Measurements from ENCODE around the gene MTRF1.

MTRF1 gene

GRCh38 chr13:41178040-41178439 lies 85.3 kb downstream of the MTRF1 start:
- TF ChIP-seq ZNF76 (tag by site-specific recombination; IDR thresholded peaks at IDR 0.05; ENCODE audit: borderline replicate concordance, low read depth) (no peak), ZNF645 (tag by site-specific recombination; IDR thresholded peaks at IDR 0.05) (no peak), ZNF830 (tag by site-specific recombination; IDR thresholded peaks at IDR 0.05; ENCODE audit: low read depth) (no peak), ZNF311 (tag by site-specific recombination; IDR thresholded peaks at IDR 0.05; ENCODE audit: borderline replicate concordance) (no peak), ZNF704 (tag by site-specific recombination; IDR thresholded peaks at IDR 0.05) (no peak), KLF8 (tag by site-specific recombination; IDR thresholded peaks at IDR 0.05) (no peak), ZNF600 (tag by site-specific recombination; IDR thresholded peaks at IDR 0.05) (no peak), ZNF544 (tag by site-specific recombination; IDR thresholded peaks at IDR 0.05) (no peak), ZBTB10 (tag by site-specific recombination; IDR thresholded peaks at IDR 0.05) (no peak), ZNF558 (tag by site-specific recombination; IDR thresholded peaks at IDR 0.05) (no peak), ZNF280D (tag by site-specific recombination; IDR thresholded peaks at IDR 0.05) (no peak), ZNF24 (tag by site-specific recombination; IDR thresholded peaks at IDR 0.05) (no peak), ZNF571 (tag by site-specific recombination; IDR thresholded peaks at IDR 0.05) (no peak), ZNF211 (tag by site-specific recombination; IDR thresholded peaks at IDR 0.05; ENCODE audit: low read depth) (no peak), ZNF18 (tag by site-specific recombination; IDR thresholded peaks at IDR 0.05) (no peak), ZNF785 (tag by site-specific recombination; IDR thresholded peaks at IDR 0.05) (no peak), ZNF202 (tag by site-specific recombination; IDR thresholded peaks at IDR 0.05; ENCODE audit: borderline replicate concordance) (no peak), ZNF148 (tag by site-specific recombination; IDR thresholded peaks at IDR 0.05; ENCODE audit: borderline replicate concordance) (no peak)
- H3K9me3 ChIP-seq (ENCODE audit: control insufficient read depth, insufficient read depth, low read depth, low read length), result no peaks in the 10 kb centered on the region
- H3K4me3 ChIP-seq (ENCODE audit: low read depth, low read length), result no peak overlapping the region
- POLR2A ChIA-PET, result no interaction called here
- no peaks in the 10 kb centered on the region for H3K36me3 ChIP-seq (ENCODE audit: control insufficient read depth in 2 of 2, insufficient read depth in 1 of 2, low read length in 2 of 2)
- no peak overlapping the region for H3K27ac ChIP-seq (ENCODE audit: extremely low read depth, low read depth, low read length)
- CTCF ChIA-PET, result no interaction called here
- no peaks in the 10 kb centered on the region for H3K4me1 ChIP-seq (ENCODE audit: control insufficient read depth, insufficient read depth, low read length)

Measured in HEK293 (cell line).